GM21529 (cell line): ENCODE measurements around the gene NTSR2.

Source experiments
- ATAC-seq: cut with Tn5 transposase; IDR thresholded peaks from one replicate; pipeline ENCODE4 v1.9.1; 2021; ENCODE audit not compliant: unreplicated experiment

Gene NTSR2, protein sequence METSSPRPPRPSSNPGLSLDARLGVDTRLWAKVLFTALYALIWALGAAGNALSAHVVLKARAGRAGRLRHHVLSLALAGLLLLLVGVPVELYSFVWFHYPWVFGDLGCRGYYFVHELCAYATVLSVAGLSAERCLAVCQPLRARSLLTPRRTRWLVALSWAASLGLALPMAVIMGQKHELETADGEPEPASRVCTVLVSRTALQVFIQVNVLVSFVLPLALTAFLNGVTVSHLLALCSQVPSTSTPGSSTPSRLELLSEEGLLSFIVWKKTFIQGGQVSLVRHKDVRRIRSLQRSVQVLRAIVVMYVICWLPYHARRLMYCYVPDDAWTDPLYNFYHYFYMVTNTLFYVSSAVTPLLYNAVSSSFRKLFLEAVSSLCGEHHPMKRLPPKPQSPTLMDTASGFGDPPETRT

DNA sequence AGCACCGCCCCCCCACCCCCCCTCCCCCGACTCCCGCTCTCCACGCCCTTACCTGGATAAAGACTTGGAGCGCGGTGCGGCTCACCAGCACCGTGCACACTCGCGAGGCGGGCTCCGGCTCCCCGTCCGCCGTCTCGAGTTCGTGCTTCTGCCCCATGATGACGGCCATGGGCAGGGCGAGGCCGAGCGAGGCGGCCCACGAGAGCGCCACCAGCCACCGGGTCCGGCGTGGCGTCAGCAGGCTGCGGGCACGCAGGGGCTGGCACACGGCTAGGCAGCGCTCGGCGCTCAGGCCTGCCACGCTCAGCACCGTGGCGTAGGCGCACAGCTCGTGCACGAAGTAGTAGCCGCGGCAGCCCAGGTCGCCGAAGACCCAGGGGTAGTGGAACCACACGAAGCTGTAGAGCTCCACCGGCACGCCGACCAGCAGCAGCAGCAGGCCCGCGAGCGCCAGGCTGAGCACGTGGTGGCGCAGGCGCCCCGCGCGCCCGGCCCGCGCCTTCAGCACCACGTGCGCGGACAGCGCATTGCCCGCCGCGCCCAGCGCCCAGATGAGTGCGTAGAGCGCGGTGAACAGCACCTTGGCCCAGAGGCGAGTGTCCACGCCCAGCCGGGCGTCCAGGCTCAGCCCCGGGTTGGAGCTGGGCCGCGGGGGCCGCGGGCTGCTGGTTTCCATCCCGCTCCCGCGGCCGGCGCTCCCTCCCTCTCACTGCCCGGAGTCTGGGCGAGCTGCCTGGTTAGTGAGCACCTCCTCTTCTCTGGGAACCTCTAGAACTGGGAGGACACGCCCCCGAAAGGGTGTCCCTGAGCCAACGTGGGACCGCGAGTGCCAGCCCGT, at the start of gene NTSR2:
Gene NTSR2 (minus strand): TSS at position 742 of the 838 bp plus-strand sequence. CDS start 66 bp downstream, at position 676.
- no peak for ATAC-seq

DNA sequence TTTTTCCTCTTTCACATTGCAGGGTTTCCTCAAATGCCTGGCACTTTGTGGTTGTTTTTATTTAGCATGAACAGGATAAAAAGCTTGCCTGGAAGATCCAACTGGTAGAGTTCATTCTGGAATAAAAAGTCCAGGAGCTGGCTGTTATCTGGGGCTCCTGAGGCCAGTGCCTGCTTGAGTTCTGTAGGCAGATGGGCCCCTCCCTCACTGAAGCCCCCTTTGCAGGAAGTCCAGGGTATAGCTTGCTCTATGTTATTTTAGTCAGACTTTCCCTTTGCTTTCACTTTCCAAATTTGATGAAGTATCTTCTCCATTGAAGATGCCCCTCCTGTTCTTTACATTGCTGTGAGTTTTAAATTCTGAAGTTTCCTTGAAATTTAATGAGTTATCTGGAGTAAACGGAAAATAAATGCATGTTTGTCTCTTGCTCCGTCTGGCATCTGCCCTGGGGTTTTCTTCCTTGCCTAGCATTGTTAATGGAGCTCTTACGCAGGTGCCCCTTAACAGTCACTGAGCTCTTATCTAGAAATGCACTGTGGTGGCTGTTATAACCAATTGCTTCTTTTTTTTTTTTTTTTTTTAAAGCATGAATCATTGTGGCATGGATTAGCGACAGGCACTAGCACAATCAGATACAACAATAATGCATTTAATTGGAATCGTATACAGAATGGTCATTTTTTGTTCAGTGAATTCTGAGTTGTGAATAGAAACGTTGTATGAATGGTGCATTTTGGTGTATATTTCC, 49.4 kb upstream of the NTSR2 start:
- no peak for ATAC-seq

DNA sequence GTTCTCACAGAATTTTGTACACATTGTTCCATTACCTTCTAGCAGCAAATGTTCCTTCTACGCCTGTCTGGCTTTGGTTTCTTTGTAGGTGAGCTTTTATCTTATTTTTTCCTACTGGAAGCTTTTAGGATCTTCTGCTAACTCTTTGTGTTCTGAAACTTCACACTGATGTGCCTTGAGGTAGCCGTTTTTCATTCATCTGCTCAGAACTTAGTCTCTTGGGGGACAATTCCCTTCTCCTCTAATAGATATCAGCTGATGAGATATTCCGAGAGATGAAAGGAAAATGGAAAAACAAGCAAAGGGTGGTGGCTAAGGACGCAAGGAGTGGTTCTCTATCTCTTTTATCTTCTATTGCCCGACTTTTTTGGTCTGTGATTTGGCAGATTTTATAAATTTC, 48.6 kb upstream of the NTSR2 start:
- ATAC-seq, result no peak

DNA sequence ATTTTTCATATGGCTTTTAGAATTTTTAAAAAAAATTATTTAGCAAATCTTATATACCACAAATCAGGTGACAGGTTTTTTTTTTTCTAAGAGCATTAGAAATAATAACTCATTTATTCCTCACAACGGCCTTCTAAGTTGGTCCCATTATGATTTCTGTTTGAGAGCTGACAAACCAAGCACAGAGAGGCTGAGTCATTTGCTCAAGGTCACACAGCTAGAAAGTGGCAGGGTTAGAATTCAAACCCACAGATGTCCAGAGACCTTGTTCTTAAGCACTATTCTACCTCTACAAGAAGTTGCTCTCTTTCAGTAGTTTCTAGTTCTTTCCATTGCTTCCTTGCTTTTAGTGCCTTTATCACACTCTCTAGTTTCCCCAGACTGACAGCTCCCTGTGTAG, 47.6 kb upstream of the NTSR2 start:
- no peak for ATAC-seq

DNA sequence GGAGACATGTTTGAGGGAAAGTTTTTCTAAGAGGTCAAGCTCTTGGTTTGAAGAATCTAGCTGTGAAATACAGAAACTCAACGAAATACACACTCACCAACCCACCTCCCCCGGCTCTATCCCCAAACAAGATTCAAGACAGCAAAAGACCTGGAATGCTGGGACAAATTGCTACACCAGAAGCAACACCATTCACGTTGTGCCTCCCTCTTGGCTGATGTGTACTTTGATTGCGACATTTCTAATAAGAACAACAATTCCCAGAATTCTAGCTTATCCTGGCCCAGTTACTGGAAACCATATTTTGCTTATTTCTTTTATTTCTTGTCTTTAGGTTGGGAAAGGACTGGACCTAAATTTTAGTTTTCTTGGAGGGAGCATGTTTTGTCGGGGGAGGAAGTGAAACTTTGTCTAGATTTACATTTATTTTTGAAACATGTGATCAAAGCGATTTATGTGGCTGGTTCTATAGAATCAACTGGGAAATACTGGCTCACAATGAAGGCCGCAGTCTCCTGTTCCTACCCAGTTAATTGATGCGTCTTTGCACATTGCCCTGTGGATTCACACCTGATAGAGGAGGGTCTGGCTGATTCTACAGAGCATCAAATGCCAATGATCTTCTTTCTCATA, 46.8 kb upstream of the NTSR2 start:
- no peak for ATAC-seq

DNA sequence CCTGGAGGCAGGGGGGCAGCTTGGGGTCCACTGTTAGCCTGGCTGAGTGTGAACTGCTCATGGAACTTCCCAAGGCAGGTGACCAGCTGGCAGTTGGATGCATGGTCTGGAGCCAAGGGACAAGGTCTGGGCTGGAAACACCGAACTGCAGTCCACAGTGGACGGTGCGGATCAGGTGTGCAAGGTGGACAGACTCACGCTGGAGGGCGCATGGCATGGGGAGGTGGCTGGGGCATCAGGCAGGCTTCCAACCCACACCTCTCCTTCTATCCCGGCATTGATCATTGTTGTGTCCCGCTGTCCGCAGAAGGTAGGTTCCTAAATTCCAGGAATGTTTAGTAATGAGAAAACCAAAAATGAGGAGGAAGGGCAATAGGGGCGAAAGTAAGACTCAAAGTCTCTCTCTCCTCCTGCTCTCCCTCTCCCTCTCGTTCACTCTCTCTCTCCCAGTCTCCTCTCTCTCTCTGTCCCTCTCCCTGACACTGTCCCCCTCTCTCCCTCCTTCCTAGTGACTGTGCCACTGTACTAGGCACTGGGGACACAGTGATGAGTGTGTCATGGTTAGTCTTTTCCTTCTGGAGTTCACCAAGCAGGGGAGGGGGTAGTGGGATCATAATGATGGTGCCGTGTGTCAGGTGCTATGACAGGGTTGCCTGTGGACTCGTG, 46.1 kb upstream of the NTSR2 start:
- no peak for ATAC-seq

DNA sequence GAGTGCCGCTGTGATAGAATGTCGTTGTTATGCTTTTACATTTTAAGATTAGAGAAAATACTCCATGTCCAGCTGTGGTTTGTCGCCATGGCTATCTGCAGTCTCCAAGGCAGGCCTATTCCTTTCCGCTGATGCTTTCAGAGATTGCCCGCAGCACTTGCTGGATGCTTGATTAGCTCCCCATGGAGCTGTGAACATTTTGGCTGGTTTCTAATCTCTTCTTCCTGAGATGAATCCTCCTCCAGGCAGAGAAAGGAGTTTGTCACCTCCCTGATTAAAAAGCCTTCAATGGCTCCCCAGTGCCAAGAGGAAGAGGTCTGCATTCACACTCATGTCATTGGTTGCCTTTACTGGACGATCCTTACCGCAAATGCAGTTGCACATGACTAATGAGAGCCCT, 43.8 kb upstream of the NTSR2 start:
- no peak for ATAC-seq

DNA sequence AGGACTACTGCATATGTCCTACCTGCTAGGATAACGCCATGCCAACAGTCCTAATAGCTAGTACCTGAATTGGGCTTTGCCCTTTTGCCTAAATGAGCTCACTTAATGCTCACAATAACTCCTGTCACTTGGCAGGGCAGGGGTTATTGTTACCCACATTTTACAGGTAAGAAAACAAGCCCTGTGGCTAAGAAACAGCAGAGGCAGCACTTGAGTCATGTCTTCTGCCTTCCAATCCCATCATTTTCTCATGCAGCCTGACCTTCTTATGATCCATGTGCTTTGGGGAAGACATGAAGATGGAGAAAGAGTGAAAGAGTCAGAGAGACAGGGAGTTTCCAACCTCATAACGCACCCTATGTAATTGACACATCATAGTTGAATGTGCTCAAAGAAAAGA, 42.9 kb upstream of the NTSR2 start:
- ATAC-seq, result no peak

DNA sequence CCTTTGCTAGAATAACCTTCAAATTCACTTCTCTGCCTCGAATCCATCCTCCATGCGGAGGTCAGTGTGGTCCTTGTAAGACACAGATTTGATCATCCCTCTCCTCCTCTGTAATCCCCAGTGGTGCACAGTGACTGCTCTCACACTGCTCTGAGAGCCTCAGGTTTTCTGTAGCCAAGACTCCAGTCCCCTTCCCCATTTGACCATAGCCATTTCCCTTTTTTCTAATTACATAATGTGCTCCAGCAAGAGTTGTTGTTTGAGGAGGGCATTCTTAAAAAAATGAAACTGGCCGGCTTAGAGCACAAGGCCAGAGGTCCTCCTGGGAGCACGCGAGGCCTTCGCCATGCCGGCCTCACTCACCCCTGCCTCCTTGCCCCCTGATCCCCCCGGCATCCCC, 41.8 kb upstream of the NTSR2 start:
- no peak for ATAC-seq

DNA sequence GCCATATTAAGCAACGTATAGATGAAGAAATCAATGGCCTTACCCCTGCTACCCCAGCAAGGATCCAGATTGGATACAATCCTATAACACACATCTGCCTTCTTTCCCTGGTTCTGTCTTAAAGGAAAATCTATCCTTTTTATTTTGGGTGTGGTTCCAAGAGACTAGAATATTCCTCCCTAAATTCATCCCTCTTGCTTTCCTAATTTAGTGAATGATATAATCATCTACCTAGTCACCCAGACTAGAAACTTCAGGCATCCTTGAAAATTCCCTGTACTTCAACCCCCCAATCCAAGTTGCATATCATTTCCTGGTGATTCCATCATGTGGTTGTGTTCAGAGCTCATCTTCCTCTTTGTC, 41.3 kb upstream of the NTSR2 start:
- no peak for ATAC-seq

DNA sequence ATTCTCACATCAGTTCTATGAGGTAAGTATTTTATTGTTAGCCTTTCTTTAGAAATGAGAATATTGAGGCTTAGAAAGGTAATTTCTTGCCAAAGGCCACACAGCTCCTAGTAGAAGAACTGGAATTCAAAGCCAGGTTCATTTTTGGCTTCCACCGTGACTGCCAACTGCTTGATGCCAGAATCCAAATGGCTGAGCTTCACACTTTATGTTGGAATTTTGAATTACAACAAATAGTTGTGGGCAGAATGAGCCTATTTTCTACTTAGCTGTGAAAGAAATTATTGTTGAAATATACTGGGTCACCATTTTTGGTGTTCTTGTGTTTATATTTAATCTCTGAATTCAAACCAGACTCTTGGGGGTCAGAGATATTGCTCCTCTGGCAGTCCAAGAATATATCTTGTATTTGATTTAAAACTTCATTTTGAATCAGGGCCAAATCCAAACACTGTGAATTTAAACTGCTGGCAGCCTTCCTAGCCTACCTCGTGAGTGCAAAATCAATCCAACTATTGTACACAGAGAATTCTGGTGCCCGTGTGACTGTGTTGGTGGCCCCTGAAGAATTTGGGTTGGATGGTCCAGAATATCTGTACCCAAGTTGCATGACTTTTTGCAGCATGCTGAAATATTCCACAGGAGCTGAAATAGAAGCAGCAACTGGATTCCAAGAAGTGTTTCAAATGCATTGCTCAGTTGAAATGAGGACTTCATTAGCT, 40.8 kb upstream of the NTSR2 start:
- ATAC-seq, result no peak

DNA sequence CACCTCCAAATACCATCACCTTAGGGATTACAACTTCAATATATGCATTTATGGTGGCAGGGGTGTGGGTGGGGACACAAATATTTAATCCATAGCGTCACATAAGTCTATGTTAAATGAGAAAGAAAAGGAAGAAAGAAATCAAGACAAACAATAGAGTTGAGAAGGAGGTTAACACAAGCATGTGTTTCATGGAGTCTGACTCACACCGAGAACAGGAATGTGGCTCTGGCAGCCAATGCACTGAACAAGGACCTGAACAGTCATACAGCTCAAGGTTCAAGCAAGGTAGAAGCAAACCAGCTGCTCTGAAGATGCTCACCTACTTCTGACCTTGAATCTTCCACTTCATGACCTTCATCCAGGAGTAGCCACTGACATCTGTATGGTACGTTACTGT, 40.2 kb upstream of the NTSR2 start:
- ATAC-seq, result no peak

DNA sequence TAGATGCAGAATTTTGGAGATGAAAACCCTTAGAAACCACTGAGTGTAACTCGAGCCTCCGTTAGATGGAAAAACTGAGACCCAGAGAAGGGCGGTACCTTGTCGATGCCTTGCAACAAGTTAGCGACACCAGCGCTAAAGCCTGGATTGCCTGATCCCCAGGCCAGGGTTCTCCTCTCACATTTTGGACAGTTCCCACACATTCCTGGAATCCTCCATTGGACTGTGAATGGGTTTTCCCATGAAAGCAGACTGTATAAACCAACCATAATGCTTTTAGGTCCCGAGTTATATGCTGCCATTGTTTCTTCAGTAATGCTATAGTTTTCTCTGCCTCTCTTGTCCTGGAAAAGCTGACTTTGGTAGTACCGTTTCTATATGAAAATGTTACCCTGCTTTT, 39.3 kb upstream of the NTSR2 start:
- no peak for ATAC-seq

DNA sequence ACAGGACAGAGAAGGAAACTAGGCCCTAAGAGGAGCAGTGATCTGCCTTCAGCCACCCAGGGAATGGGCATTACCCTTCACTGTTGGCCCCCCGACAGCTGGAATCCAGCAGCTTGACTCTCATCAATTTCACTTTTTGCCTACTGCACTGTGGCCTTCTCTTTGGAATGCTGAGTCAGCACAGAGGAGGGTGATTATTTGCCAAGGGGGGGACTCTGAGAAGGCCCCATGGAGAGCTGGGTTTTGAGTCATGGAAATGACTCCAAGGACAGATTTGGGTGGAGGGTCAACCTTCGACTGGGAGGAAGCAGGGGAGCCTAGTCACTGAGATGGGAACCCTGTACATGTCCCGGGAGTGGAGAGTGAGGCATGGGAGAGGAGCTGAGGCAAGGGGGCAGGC, 38.1 kb upstream of the NTSR2 start:
- ATAC-seq, result no peak

DNA sequence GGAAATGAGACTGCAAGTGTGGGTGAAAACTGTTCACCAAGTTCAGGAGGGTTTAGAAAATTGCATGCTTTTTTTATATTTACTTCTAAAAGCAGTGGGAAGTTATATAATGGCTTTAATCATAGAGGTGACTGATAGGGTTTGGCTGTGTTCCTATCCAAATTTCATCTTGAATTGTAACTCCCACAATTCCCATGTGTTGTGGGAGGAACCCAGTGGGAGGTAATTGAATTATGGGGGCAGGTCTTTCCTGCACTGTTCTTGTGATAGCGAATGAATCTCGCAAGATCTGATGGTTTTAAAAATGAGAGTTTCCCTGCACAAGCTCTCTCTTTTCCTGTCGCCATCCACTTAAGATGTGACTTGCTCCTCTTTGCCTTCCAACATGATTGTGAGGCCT, 35.7 kb upstream of the NTSR2 start:
- no peak for ATAC-seq

DNA sequence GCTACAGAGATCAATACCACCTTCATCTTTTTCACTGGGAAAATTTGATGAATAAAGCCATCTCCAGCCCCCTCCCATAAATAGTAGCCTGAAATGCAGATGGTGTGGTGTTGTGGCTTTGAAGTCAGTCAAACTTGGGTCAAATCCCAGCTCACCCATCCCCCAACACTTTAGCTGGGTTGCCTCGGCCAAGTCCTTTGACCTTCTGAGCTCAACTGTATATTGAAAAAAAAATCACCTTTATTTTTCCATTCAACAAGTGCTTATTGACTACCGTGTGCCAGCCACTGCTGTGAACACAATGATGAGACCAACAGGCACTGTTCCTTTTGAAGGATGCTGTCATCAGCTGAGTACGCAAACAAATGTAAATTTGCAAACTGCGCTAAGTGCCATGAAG, 35.1 kb upstream of the NTSR2 start:
- ATAC-seq, result no peak

DNA sequence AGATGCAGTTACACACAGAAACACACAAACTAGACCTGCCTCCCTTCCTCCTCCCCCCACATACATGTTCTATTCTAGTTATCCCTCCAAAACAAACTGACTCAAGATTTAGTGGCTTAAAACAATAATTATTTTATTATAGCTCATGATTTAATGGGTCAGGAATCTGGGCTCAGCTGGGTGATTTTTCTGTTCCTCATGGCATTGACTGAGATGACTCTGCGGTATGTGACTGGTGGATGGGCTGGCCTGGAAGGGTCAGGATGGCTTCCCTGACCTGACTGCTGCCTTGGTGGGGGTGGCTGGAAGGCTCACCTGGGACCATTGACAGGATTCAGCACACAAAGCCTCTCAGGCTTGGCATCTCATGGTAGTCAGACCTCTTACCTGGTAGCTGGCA, 33.7 kb upstream of the NTSR2 start:
- ATAC-seq, result no peak

DNA sequence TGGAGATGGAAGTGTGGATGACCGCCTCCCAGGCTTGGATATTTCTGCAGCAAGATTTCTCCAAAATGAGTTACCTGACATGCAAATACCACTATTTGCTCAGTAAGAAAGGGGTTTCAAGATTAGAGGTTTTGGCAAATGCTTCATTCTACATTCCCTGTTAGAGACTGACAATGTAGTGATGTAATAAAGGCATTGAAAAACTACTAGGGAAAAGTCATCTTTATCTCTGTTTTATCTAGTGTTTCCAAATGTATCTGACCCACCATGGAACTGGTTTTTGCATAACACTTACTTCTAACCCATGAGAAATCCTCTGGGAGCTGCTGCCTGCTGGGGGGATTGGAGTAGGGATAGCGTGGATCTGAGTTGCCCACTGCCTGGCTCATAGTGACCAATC, 33.0 kb upstream of the NTSR2 start:
- ATAC-seq, result no peak

DNA sequence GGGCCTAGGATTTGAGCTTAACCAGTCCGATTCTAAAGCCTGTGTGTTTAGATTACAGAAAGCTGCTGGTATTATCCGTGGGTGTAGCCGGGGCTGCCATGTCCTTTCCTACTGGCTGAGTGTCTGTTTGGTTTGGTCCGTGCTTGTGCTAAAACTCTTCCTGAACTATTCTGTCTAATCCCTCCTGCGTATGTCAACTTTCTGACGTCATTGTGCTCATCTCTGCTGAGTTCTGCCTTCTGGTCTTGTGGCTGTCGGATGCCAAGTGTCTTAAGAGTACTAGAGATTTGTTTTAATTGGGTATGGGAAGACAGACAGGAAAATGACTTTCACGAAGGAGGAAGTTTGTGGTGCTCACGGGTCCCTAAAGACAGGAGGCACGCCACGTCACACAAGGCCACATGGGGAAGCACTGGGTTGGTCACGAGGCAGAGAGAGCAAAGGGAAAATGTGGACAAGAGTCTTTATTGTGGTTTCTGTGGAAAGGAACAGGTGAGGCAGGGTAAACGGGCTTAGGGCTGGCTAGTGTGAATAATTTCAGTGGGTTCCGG, 31.8 kb upstream of the NTSR2 start:
- no peak for ATAC-seq

DNA sequence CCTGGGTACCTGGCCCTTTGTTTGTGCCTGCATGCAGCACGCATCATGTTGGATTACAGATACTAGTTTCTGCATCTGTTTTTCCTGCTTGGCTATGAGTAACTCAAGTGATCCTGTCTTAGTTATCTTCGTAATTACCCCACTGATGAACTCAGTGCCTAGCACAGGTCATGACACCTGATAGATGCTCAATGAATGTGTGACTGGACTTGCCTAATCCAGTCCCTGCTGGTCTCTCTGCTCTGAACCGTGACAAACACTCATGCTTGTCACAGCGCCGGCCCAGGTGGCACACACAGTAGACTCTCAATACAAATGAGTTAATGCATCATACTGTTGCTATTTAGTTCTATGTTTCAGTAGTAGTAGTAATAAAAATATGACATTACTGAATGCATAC, 31.2 kb upstream of the NTSR2 start:
- no peak for ATAC-seq
